ENCODE results near the gene BRIX1.

Gene BRIX1, protein sequence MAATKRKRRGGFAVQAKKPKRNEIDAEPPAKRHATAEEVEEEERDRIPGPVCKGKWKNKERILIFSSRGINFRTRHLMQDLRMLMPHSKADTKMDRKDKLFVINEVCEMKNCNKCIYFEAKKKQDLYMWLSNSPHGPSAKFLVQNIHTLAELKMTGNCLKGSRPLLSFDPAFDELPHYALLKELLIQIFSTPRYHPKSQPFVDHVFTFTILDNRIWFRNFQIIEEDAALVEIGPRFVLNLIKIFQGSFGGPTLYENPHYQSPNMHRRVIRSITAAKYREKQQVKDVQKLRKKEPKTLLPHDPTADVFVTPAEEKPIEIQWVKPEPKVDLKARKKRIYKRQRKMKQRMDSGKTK

GRCh38 chr5:34915139-34915855 lies at the start of gene BRIX1, which contains the start of gene RAD1:
BRIX1 (plus strand) TSS chr5:34915711; CDS start chr5:34915739, 28 bp downstream.
RAD1 (minus strand) TSS chr5:34915504; CDS start chr5:34914892, 612 bp downstream.
- DNase-seq (ENCODE audit: low spot score): peak; percentile 87

DNA sequence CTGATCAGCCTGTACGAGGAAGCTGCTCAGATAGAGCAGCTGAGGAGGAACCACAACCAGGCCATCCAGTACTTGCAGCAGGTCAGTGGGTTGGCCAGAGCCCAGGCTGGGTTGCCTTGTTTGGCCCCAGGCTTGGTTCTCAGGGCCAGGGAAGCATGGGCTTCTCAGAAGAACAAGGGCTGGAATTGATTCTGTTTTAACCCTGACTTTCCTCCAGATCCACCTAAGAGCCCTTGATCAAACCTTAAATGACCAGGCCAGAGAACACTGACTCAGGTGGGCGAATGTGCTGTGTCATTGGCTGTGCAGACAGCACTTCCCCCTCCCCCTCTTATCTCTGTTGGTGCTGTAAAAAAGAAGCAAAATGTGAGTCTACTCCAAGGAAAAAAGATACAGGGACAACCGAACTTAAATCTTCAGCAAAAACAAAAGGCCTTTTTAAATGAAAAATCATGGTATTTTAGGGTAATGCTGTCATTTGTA lies 48.5 kb upstream of the BRIX1 start:
- DNase-seq (ENCODE audit: low spot score): no peak

DNA sequence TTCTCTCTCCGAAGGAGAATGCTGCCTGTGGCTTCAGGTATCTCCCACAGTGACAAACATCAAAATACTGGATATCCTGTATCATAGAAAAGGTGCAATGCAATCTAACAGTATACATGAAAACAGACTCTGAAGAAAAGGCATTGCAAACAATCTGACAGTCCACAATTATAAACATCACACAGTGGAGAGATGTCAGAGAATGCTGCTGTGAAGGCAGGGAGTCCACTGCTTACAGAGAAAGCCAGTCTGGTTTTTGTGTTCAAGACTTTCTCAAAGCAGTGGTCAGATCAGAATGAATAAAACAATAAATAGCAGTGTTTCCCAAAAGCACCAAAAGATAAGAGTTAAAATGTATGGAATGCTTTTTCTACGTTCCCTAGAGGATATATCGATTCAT lies 47.9 kb upstream of the BRIX1 start:
- DNase-seq (ENCODE audit: low spot score): no peak

GRCh38 chr5:34868791-34869190 lies 46.7 kb upstream of the BRIX1 start:
- DNase-seq (ENCODE audit: low spot score): no peak

DNA sequence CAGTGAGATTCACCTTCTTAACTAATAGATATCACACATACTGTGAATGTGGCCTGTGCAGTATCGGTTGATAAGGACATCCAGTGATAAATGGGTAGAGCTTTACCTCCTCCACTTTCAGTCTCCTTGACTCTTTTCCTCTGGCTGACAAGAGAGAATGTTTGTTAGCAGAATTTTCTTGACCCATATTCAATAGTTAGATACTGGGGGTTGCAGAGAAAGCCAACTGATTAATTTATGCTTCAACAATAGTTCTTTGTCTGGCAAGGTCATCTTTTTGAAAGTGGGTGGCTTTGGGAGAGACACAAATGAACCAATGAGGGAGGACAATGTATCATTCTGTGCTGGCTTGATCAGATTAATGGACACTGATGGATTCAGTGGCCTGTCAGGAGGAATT lies 46.3 kb upstream of the BRIX1 start:
- no peak for DNase-seq (ENCODE audit: low spot score)

DNA sequence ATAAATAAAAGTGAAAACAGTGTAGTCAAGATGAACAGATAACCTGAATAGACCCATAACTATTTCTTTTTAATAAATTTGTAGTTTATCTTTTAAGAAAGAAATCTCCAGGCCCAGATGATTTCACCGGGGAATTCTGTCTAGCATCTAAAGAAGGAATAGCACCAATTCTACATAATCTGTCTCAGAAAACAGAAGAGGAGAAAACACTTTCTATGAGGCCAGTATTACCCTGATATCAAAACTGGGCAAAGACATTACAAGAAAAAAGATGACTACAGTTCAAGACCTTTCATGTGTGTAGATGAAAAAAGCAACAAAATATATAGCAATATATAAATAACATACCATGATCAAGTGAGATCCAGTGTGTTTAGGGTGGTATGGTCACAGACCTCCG lies 45.1 kb upstream of the BRIX1 start:
- no peak for DNase-seq (ENCODE audit: low spot score)

DNA sequence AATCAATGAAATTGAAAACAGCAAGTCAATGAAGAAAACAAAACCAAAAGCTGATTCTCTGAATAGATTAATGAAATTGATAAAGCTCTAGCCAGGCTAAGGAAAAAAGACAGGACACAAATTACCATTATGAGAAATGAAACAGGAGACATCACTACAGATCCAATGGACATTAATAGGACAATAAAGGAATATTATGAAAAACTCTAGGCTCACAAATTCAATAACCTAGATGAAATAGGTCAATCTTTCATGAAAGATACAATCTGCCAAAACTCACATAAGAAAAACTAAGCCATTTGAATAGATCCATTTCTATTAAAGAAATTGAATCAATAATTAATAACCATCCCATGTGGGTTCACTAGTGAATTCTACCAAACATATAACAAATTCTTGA lies 39.2 kb upstream of the BRIX1 start:
- DNase-seq (ENCODE audit: low spot score): no peak

DNA sequence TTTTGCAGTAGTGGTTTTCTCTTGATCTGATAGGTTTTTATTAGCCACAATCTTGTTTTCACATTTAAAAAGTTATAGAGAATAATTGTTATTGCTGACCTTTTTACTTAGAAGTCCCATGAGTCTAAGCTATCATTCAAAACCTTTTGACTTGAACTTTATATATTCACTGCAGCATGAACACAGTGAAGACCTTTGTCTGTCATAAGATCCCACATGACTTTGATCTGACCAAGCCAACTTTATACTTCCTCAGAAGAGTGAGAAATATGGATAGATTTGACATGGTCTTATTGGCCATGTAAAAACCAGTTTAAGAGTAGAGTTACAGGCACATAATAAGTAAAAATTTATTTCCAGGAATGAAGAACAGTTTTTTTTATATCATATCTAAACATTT lies 34.3 kb upstream of the BRIX1 start:
- no peak for DNase-seq (ENCODE audit: low spot score)

DNA sequence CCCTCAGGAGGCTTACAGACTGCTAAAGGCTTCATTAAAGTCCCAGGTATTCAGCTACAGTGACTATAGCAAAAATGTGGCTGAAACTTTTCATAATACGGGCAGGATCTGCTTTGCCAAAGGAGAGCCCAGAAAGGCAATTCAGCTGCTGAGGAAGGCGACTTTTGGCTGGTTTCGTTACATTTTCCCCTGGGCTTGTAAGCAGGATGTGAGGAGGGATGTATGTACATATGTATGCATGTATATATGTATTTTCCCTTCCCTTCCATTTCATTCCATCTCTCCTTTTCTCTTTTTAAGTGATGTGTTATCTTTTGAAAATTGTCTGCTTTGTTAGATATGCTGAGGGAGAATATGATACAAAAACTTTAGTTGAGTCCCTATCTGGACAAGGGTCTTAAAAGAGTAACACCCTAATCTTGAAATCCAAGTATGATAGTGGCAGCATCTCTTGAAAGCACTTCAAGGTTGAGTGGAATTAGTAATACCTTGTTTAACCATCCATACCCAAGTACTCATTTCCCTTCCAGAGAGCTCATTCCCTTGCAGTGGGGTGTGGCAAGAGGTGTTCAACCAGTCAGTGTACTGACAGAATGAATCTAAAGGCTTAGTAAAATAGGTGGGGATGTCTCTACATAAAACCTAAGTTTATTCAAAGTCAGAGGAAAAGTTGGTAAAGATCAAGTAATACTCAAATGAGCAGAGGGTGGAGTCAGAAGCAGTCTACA lies 29.0 kb upstream of the BRIX1 start:
- no peak for DNase-seq (ENCODE audit: low spot score)

DNA sequence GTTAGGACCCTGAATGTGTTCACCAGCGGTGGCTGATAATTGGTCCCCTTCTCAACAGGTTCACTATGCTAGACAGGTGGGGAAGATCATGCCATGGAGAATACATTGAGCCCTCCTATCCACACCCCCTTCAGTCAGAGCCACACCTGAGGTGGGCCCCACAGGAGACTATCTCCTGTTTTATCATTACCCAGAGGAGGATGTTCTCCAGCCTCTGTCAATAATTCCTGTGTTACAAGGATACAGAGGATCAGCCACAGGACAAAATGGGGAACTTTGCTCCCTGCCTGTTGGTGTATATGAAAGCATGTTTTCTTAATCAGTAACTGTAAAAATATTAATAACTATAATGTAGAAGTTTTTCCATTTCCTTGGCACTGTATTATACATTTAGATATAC lies 26.1 kb upstream of the BRIX1 start:
- DNase-seq (ENCODE audit: low spot score): no peak

GRCh38 chr5:34891981-34892380 lies 23.5 kb upstream of the BRIX1 start:
- no peak for DNase-seq (ENCODE audit: low spot score)

GRCh38 chr5:34892414-34892813 lies 23.1 kb upstream of the BRIX1 start:
- DNase-seq (ENCODE audit: low spot score): no peak

DNA sequence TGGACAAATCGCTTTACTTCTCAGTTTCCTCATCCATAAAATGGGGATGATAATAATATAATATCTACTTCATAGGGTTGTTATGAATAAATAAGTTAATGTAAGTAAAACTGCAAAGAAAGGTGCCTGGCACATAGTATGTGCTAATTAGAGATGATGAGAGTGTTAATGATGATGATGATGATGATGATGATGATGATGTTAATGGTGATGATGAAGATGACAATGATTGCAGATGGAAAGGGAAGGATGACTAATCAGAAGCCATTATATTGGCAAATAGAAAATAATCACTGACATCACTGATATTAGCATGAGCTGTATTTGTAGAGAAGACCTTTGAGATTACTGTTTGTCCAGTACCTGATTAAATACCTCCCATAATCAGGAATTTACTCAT lies 20.8 kb upstream of the BRIX1 start:
- no peak for DNase-seq (ENCODE audit: low spot score)

GRCh38 chr5:34895641-34896419 lies 19.7 kb upstream of the BRIX1 start:
- no peak for DNase-seq (ENCODE audit: low spot score)

GRCh38 chr5:34897646-34898045 lies 17.9 kb upstream of the BRIX1 start:
- no peak for DNase-seq (ENCODE audit: low spot score)

GRCh38 chr5:34898258-34898895 lies 17.1 kb upstream of the BRIX1 start:
- peak; percentile 36 for DNase-seq (ENCODE audit: low spot score)

DNA sequence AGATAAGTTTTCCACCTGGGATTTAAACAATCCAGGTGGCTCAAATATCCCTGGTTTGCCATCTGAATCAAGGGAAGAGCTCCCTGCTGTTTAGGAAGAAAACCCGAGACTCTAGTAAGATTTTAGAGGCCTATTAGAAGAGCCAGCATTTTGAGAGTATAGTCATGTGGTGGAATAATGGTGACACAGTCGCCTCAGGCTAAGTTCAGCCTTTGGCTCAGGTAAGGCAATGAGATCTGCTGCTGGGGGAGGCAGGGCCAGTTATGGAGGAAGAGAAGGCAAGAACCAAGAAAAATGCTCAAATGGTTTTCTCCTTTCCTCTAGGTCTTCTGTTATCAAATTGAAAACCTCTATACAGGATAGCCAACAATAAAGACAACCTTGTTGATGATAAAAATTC lies 16.4 kb upstream of the BRIX1 start:
- DNase-seq (ENCODE audit: low spot score): no peak

GRCh38 chr5:34900652-34901051 lies 14.9 kb upstream of the BRIX1 start:
- no peak for DNase-seq (ENCODE audit: low spot score)

GRCh38 chr5:34903260-34903659 lies 12.3 kb upstream of the BRIX1 start:
- no peak for DNase-seq (ENCODE audit: low spot score)

- no peak for DNase-seq (ENCODE audit: low spot score)
These were observed 9.9 kb upstream of the BRIX1 start for GRCh38 chr5:34905564-34905963.

- no peak for DNase-seq (ENCODE audit: low spot score)
These were observed 2.4 kb upstream of the BRIX1 start for GRCh38 chr5:34913072-34913471.
